ENCODE measurements around the gene SEC31A.
"Not testable (repeated sequence)": the region's sequence is repeated elsewhere in the genome, so short reads cannot be mapped to it uniquely, and the experiment has no call there.

Gene SEC31A

GRCh38 chr4:82842593-82842992, 48.4 kb downstream of the SEC31A start:
- Histone ChIP-seq H3K4me3 (ENCODE audit: severe bottlenecking) (no peak overlapping the region), H3K36me3 (ENCODE audit: low read depth) (peaks cover 94% of the 10 kb centered on the region), H3K27ac (ENCODE audit: poor library complexity, severe bottlenecking) (no peak overlapping the region), H3K9me3 (ENCODE audit: severe bottlenecking) (no peaks in the 10 kb centered on the region), H3K27me3 (ENCODE audit: insufficient read depth, poor library complexity, severe bottlenecking) (no peaks in the 10 kb centered on the region), H3K4me1 (ENCODE audit: insufficient read depth, poor library complexity, severe bottlenecking) (no peaks in the 10 kb centered on the region)
- TF ChIP-seq CTCF (IDR thresholded peaks at IDR 0.05; ENCODE audit: poor library complexity, severe bottlenecking) = peak; percentile 26
- ATAC-seq (ENCODE audit: low read depth) = peak; percentile 44; the same call in 1 of the 3 replicates
- no peak for DNase-seq (ENCODE audit: low spot score)

DNA sequence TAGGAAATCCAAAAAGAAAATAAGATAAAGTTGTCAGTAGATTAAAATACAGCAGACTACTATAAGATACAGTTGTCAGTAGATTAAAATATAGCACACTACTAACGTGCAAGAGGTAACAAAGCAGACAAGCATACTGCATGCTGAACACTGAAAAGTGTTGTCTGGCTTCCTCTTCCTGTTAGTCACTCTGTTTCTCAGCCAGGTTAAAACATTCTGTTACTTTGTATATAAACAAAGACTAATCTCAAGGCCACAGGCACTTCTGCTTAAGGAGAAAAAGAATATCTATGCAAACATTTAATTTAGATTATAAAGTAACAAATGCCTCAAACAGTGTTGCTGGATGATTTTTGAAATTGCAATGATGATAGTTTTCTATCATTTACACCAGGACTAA, 51.3 kb downstream of the SEC31A start:
- peaks cover 91% of the 10 kb centered on the region for H3K36me3 ChIP-seq (ENCODE audit: low read depth)
- TF ChIP-seq CTCF (IDR thresholded peaks at IDR 0.05; ENCODE audit: poor library complexity, severe bottlenecking) = no peak

GRCh38 chr4:82833696-82834313, 57.1 kb downstream of the SEC31A start:
- DNase-seq (ENCODE audit: low spot score) = no peak

More for the DNA sequence above, 51.3 kb downstream of the SEC31A start:
- Histone ChIP-seq H3K9me3 (ENCODE audit: severe bottlenecking) (no peaks in the 10 kb centered on the region), H3K4me1 (ENCODE audit: insufficient read depth, poor library complexity, severe bottlenecking) (no peaks in the 10 kb centered on the region), H3K27ac (ENCODE audit: poor library complexity, severe bottlenecking) (no peak overlapping the region), H3K27me3 (ENCODE audit: insufficient read depth, poor library complexity, severe bottlenecking) (no peaks in the 10 kb centered on the region), H3K4me3 (ENCODE audit: severe bottlenecking) (no peak overlapping the region)
- no peak for DNase-seq (ENCODE audit: low spot score)
- ATAC-seq (ENCODE audit: low read depth) = no peak

DNA sequence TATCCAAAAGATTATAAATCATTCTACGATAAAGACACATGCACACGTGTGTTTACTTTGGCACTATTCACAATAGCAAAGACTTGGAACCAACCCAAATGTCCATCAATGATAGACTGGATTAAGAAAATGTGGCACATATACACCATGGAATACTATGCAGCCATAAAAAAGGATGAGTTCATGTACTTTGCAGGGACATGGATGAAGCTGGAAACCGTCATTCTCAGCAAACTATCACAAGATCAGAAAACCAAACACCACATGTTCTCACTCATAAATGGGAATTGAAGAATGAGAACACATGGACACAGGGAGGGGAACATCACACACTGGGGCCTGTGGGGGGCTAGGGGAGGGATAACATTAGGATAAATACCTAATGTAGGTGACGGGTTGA, 57.9 kb downstream of the SEC31A start:
- not testable (repeated sequence) for H3K27me3 ChIP-seq (ENCODE audit: insufficient read depth, poor library complexity, severe bottlenecking); H3K9me3 ChIP-seq (ENCODE audit: severe bottlenecking); H3K27ac ChIP-seq (ENCODE audit: poor library complexity, severe bottlenecking); H3K4me3 ChIP-seq (ENCODE audit: severe bottlenecking); ATAC-seq (ENCODE audit: low read depth); H3K4me1 ChIP-seq (ENCODE audit: insufficient read depth, poor library complexity, severe bottlenecking); DNase-seq (ENCODE audit: low spot score)
- peaks cover 87% of the 10 kb centered on the region for H3K36me3 ChIP-seq (ENCODE audit: low read depth)

More at GRCh38 chr4:82833696-82834313, 57.1 kb downstream of the SEC31A start:
- Histone ChIP-seq H3K4me3 (ENCODE audit: severe bottlenecking) (no peak overlapping the region), H3K36me3 (ENCODE audit: low read depth) (peaks cover 87% of the 10 kb centered on the region), H3K9me3 (ENCODE audit: severe bottlenecking) (no peaks in the 10 kb centered on the region), H3K27me3 (ENCODE audit: insufficient read depth, poor library complexity, severe bottlenecking) (no peaks in the 10 kb centered on the region), H3K4me1 (ENCODE audit: insufficient read depth, poor library complexity, severe bottlenecking) (no peaks in the 10 kb centered on the region), H3K27ac (ENCODE audit: poor library complexity, severe bottlenecking) (no peak overlapping the region)
- ATAC-seq (ENCODE audit: low read depth) = peak; percentile 88
- no peak for TF ChIP-seq CTCF (IDR thresholded peaks at IDR 0.05; ENCODE audit: poor library complexity, severe bottlenecking)

- Histone ChIP-seq H3K27me3 (ENCODE audit: insufficient read depth, poor library complexity, severe bottlenecking) (no peaks in the 10 kb centered on the region), H3K4me3 (ENCODE audit: severe bottlenecking) (no peak overlapping the region), H3K4me1 (ENCODE audit: insufficient read depth, poor library complexity, severe bottlenecking) (no peaks in the 10 kb centered on the region), H3K27ac (ENCODE audit: poor library complexity, severe bottlenecking) (no peak overlapping the region), H3K9me3 (ENCODE audit: severe bottlenecking) (no peaks in the 10 kb centered on the region), H3K36me3 (ENCODE audit: low read depth) (peaks cover 96% of the 10 kb centered on the region)
- ATAC-seq (ENCODE audit: low read depth) (no peak), DNase-seq (ENCODE audit: low spot score) (no peak)
- no peak for TF ChIP-seq CTCF (IDR thresholded peaks at IDR 0.05; ENCODE audit: poor library complexity, severe bottlenecking)
Observed at GRCh38 chr4:82825425-82825824, 65.5 kb downstream of the SEC31A start.

Data from RWPE2 (cell line).